Ecto neural progenitor cell (in vitro differentiated cells): ENCODE measurements around the gene CYP3A5.

Experiments
- DNase-seq: peaks from one replicate; pipeline ENCODE4 v3.0.0-alpha.2; 2018; ENCODE audit warnings: low spot score

CYP3A5 gene

DNA sequence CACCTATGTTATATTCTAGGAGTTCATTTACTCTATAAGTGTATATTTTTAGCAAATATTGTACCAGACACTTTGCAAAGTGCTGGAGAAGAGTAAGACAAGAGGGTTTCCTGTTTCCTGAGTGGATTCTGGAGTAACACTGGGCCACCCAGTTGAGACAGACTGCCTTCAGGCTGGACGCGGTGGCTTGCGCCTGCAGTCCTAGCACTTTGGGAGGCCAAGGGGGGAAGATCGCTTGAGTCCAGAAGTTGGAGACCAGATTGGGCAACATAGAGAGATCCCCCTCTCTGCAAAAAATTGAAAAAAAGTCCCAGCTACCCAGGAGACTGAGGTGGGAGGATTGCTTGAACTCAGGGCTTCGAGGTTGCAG is 63.8 kb downstream of the CYP3A5 start:
- peak; percentile 35 for DNase-seq

GRCh38 chr7:99614495-99614894 is 65.3 kb downstream of the CYP3A5 start:
- peak; percentile 14 for DNase-seq

- DNase-seq: no peak
These were observed 72.2 kb downstream of the CYP3A5 start for GRCh38 chr7:99607548-99607947.

DNA sequence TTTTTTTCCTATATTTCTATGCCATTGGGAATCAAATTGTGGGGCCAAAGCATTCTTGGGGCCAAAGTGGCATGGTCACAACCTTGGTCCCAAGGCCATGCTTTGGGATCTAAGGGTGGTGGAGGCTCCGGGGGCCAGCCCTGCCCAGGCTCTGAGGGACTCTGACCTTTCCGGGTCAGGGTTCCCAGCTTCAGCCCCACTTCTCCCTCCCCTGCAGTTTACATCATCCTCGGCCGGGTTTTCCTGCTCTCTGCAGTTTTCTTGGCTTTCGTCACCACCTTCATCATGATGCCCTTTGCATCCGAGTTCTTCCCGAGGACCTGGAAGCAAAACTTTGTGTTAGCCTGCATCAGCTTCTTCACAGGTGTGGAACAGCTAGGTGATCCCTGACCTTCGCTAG is 73.3 kb downstream of the CYP3A5 start:
- no peak for DNase-seq

GRCh38 chr7:99605527-99605926 is 74.3 kb downstream of the CYP3A5 start:
- DNase-seq: no peak

DNA sequence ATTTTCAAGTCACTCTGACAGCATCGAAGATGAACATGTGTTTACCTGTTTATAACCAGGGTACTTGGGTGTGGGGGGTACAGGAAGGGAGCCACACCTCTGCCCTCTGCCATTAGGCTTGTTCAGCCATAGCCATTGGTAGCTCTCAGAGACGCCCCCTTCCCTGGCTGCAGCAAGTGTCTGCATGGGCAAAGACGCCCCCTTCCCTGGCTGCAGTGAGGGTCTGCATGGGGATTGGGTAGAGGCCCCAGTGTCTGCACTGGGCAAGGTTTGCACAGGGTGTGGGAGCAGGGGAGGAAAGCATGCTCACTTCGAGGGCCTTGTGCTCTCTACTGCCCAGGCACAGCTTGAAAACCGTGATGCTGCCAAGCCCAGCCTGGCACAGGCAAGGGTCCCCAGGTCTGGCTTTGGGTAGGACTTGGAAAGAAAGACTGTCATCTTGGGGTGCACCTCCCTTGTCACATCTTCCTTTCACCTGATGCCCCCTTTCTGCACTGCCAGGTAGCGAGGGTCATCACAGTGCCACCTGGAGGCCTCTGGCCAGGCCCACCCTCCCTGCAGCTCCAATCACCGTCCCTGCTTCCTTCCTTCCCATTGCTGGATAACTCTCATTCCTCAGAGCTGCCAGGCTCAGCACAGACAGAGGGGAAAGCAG is 78.0 kb downstream of the CYP3A5 start:
- DNase-seq: no peak

- DNase-seq: no peak
These were observed 80.0 kb downstream of the CYP3A5 start for GRCh38 chr7:99599836-99600235.
